HepG2 (cell line): ENCODE data around the gene SFTA2. TPM values are rescaled to one million over a fixed set of nuclear protein-coding genes. Genes with fewer than 3 reads are reported as not detected.

Experiments used
- ARID5B ChIP-seq: IDR thresholded peaks from 2 replicates; pipeline ENCODE4 v1.4.0; 2020; ENCODE audit warnings: mild to moderate bottlenecking, missing genetic modification reagents
- ATF3 ChIP-seq: sonication (generic); formaldehyde crosslinking; IDR thresholded peaks from 2 replicates; pipeline ENCODE4 v1.4.0; 2020; ENCODE audit warnings: missing genetic modification reagents
- BORCS8-MEF2B ChIP-seq: sonication (generic); formaldehyde crosslinking; IDR thresholded peaks from 2 replicates; pipeline ENCODE4 v1.8.0; 2022; ENCODE audit warnings: mild to moderate bottlenecking, missing genetic modification reagents
- CENPX ChIP-seq: sonication (generic); formaldehyde crosslinking; IDR thresholded peaks from 2 replicates; pipeline ENCODE4 v1.9.0; 2021; ENCODE audit warnings: mild to moderate bottlenecking, missing genetic modification reagents, moderate library complexity
- CERS6 ChIP-seq: sonication (generic); formaldehyde crosslinking; IDR thresholded peaks from 2 replicates; pipeline ENCODE4 v1.5.0; 2020; ENCODE audit warnings: missing genetic modification reagents
- FOXC1 ChIP-seq: sonication (generic); formaldehyde crosslinking; IDR thresholded peaks from 2 replicates; pipeline ENCODE4 v1.8.0; 2022; ENCODE audit warnings: mild to moderate bottlenecking, missing genetic modification reagents, borderline replicate concordance
- FOXP4 ChIP-seq: sonication (generic); formaldehyde crosslinking; IDR thresholded peaks from 2 replicates; pipeline ENCODE4 v1.4.0; 2020; ENCODE audit warnings: missing genetic modification reagents
- HMGA1 ChIP-seq: sonication (generic); formaldehyde crosslinking; conservative IDR thresholded peaks from 2 replicates; pipeline ENCODE4 v1.4.0; 2020; ENCODE audit warnings: missing genetic modification reagents
- JDP2 ChIP-seq: sonication (generic); formaldehyde crosslinking; IDR thresholded peaks from 2 replicates; pipeline ENCODE4 v1.8.1; 2022; ENCODE audit warnings: missing genetic modification reagents, borderline replicate concordance
- MEF2D ChIP-seq: sonication (generic); formaldehyde crosslinking; IDR thresholded peaks from 2 replicates; pipeline ENCODE4 v1.5.1; 2020; ENCODE audit warnings: mild to moderate bottlenecking, missing genetic modification reagents
- MTA3 ChIP-seq: sonication (generic); formaldehyde crosslinking; IDR thresholded peaks from 2 replicates; pipeline ENCODE4 v1.4.0; 2020; ENCODE audit warnings: missing genetic modification reagents
- SALL1 ChIP-seq: sonication (generic); formaldehyde crosslinking; IDR thresholded peaks from 2 replicates; pipeline ENCODE4 v1.8.0; 2022; ENCODE audit warnings: mild to moderate bottlenecking, missing genetic modification reagents
- SATB2 ChIP-seq: sonication (generic); formaldehyde crosslinking; IDR thresholded peaks from 2 replicates; pipeline ENCODE4 v1.5.0; 2020; ENCODE audit warnings: missing genetic modification reagents
- SCMH1 ChIP-seq: sonication (generic); formaldehyde crosslinking; IDR thresholded peaks from 2 replicates; pipeline ENCODE4 v1.9.0; 2021; ENCODE audit warnings: missing genetic modification reagents, mild to moderate bottlenecking, borderline replicate concordance
- TCF7 ChIP-seq: sonication (generic); IDR thresholded peaks from 2 replicates; pipeline ENCODE4 v1.6.1; 2016; ENCODE audit warnings: antibody characterized with exemption, low read depth
- XRCC5 ChIP-seq: fragments of 200-400 bp; formaldehyde crosslinking; optimal IDR thresholded peaks from 2 replicates; pipeline ENCODE3; 2017; ENCODE audit warnings: mild to moderate bottlenecking, low read length
- ZBTB1 ChIP-seq: sonication (generic); formaldehyde crosslinking; IDR thresholded peaks from 2 replicates; pipeline ENCODE4 v1.4.0; 2020; ENCODE audit warnings: missing genetic modification reagents, borderline replicate concordance
- ZBTB38 ChIP-seq: sonication (generic); formaldehyde crosslinking; IDR thresholded peaks from 2 replicates; pipeline ENCODE4 v1.5.1; 2020; ENCODE audit warnings: mild to moderate bottlenecking, missing genetic modification reagents
- ZFYVE20 ChIP-seq: sonication (generic); formaldehyde crosslinking; IDR thresholded peaks from 2 replicates; pipeline ENCODE4 v1.8.0; 2023; ENCODE audit warnings: low read depth, mild to moderate bottlenecking, moderate library complexity, missing genetic modification reagents, borderline replicate concordance
- ZNF343 ChIP-seq: sonication (generic); formaldehyde crosslinking; IDR thresholded peaks from 2 replicates; pipeline ENCODE4 v1.4.0; 2020; ENCODE audit warnings: mild to moderate bottlenecking, missing genetic modification reagents
- ZNF414 ChIP-seq: sonication (generic); formaldehyde crosslinking; IDR thresholded peaks from 2 replicates; pipeline ENCODE4 v1.5.0; 2020; ENCODE audit warnings: missing genetic modification reagents
- polyA plus RNA-seq, 8 experiments: library from polyadenylated mRNA; depleted of rRNA in 3 of 8; stranded (reverse) in 7 of 8; unstranded in 1 of 8; fragments of >200 nt; fragmentation: Illumina TruSeq in 4 of 8; extraction: Trizol in 4 of 8; gene quantifications; 2 replicates each; pipeline versions ENCODE4 v1.2.1 to v1.2.3, GENCODE V29; 2011 to 2016; ENCODE audit warnings: low read depth in 4 of 8, missing spikeins in 1 of 8, mixed read lengths in 1 of 8; ENCODE audit not compliant: insufficient read depth in 1 of 8
- total RNA-seq, 5 experiments: library from RNA; depleted of rRNA; stranded (reverse); fragments of >200 nt; fragmentation: Illumina TruSeq; extraction: Trizol; gene quantifications; 2 replicates each; pipeline ENCODE4 v1.2.3, GENCODE V29; 2016; ENCODE audit warnings: low read depth in 1 of 5

SFTA2 gene
- total and polyA plus RNA-seq, 2 of the 13 experiments (the other 11 are each of a cell fraction or from before 2014, with no cell fraction given), result not detected

GRCh38 chr6:30907758-30908591, 24.0 kb downstream of the SFTA2 start, which contains the start of gene GTF2H4 (continued):
- peak; percentile 47; the same call in 1 of the 2 replicates for TF ChIP-seq ZBTB38 (CRISPR knock-in tag)
- TF ChIP-seq JDP2, result no peak
- TF ChIP-seq FOXC1, result peak; percentile 96
- peak; percentile 93 for TF ChIP-seq MEF2D (CRISPR knock-in tag)
- TF ChIP-seq SCMH1 (CRISPR knock-in tag), result no peak
- peak; percentile 75; the same call in 1 of the 2 replicates for TF ChIP-seq SALL1 (CRISPR knock-in tag)
- peak; percentile 78 for TF ChIP-seq BORCS8-MEF2B
- peak; percentile 10; the same call in 1 of the 2 replicates for TF ChIP-seq ZBTB1 (CRISPR knock-in tag)
- TF ChIP-seq ARID5B (CRISPR knock-in tag), result peak; percentile 60
- TF ChIP-seq XRCC5, result peak; percentile 99
- TF ChIP-seq ZNF343 (CRISPR knock-in tag), result 0 out of 2 replicates have a peak, but pooled peaks have one; percentile 70
- no peak for TF ChIP-seq CENPX (CRISPR knock-in tag)
- TF ChIP-seq ZFYVE20 (CRISPR knock-in tag), result no peak
- TF ChIP-seq TCF7, result peak; percentile 38; the same call in 1 of the 2 replicates
- no peak for TF ChIP-seq HMGA1 (CRISPR knock-in tag)
- TF ChIP-seq MTA3 (CRISPR knock-in tag), result no peak
- TF ChIP-seq FOXP4, result peak; percentile 47
- TF ChIP-seq CERS6 (CRISPR knock-in tag), result no peak
- TF ChIP-seq SATB2 (CRISPR knock-in tag), result no peak
- peak; percentile 75 for TF ChIP-seq ZNF414 (CRISPR knock-in tag)
- TF ChIP-seq ATF3, result peak; percentile 26
